Panc1 (cell line): ENCODE measurements around the gene CDK14. TPM values are rescaled to one million over a fixed set of nuclear protein-coding genes. Genes with fewer than 3 reads are reported as not detected.

Experiments
- ATAC-seq: fragments of 200-7000 bp; cut with Tn5 transposase; 2 replicates; pipeline ENCODE4 v1.9.1; 2020; ENCODE audit warnings: mild to moderate bottlenecking, moderate library complexity
- BruUV-seq: library from RNA; stranded (reverse); fragments of 400-500 nt; replicated peaks from 2 replicates; lab custom pipeline; 2021; lab: Mats Ljungman, UMichigan
- CTCF ChIA-PET: fragments of 300-600 bp; sonication (Branson Sonifier 250); formaldehyde crosslinking; loops from one replicate; lab custom pipeline; 2022; ENCODE audit warnings: antibody characterized with exemption; lab: Charles Lee
- POLR2A ChIA-PET: fragments of 300-600 bp; sonication (Branson Sonifier 250); formaldehyde crosslinking; loops from one replicate; lab custom pipeline; 2022; ENCODE audit warnings: antibody characterized with exemption; lab: Charles Lee
- DNase-seq: peaks from one replicate; pipeline ENCODE4 v3.0.0-alpha.2; 2010; ENCODE audit warnings: low read depth, low spot score
- H3K27ac ChIP-seq: 2 replicates; pipeline ENCODE4 v1.5.1; 2011; ENCODE audit warnings: mild to moderate bottlenecking, low read length, inconsistent platforms
- H3K27me3 ChIP-seq: fragments of 200-500 bp; sonication (Bioruptor generic); 2 replicates; pipeline ENCODE4 v1.6.0; 2014; ENCODE audit warnings: low read length, inconsistent platforms; ENCODE audit not compliant: control insufficient read depth, insufficient read depth
- H3K36me3 ChIP-seq: fragments of 200-500 bp; sonication (Bioruptor generic); 2 replicates; pipeline ENCODE4 v1.5.1; 2014; ENCODE audit warnings: inconsistent platforms, mild to moderate bottlenecking, low read length, moderate library complexity; ENCODE audit not compliant: control insufficient read depth, insufficient read depth
- H3K4me1 ChIP-seq: 2 replicates; pipeline ENCODE4 v1.5.1; 2011; ENCODE audit warnings: inconsistent platforms, mild to moderate bottlenecking, low read length, moderate library complexity; ENCODE audit not compliant: control insufficient read depth, insufficient read depth
- H3K4me3 ChIP-seq, 2 experiments: 2 replicates each; pipeline ENCODE4 v1.5.1; 2011 to 2012; ENCODE audit warnings: low read depth in 2 of 2, low read length in 2 of 2, mild to moderate bottlenecking in 2 of 2, inconsistent platforms in 1 of 2, moderate library complexity in 1 of 2
- H3K9me3 ChIP-seq: fragments of 200-500 bp; sonication (Bioruptor generic); 2 replicates; pipeline ENCODE4 v1.5.1; 2014; ENCODE audit warnings: low read depth, mild to moderate bottlenecking, inconsistent platforms, low read length, moderate library complexity; ENCODE audit not compliant: control insufficient read depth, insufficient read depth
- CTCF ChIP-seq: fragments of 450-650 bp; IDR thresholded peaks from 2 replicates; pipeline ENCODE4 v1.5.1; 2017; ENCODE audit warnings: mild to moderate bottlenecking
- POLR2AphosphoS5 ChIP-seq: IDR thresholded peaks from 2 replicates; pipeline ENCODE4 v1.6.1; 2012; ENCODE audit warnings: mild to moderate bottlenecking, low read depth, low read length, moderate library complexity
- REST ChIP-seq, 2 experiments: IDR thresholded peaks; 2 replicates each; pipeline ENCODE4 v1.6.1; 2011 to 2012; ENCODE audit warnings: low read depth in 2 of 2, control low read depth in 1 of 2, low read length in 1 of 2, mild to moderate bottlenecking in 1 of 2, moderate library complexity in 1 of 2; ENCODE audit not compliant: insufficient read depth in 1 of 2
- SIN3A ChIP-seq: IDR thresholded peaks from 2 replicates; pipeline ENCODE4 v1.6.1; 2012; ENCODE audit warnings: low read depth, mild to moderate bottlenecking, low read length, moderate library complexity, borderline replicate concordance; ENCODE audit not compliant: insufficient read depth
- TCF7L2 ChIP-seq: IDR thresholded peaks from 2 replicates; pipeline ENCODE4 v1.6.1; 2011; ENCODE audit warnings: mild to moderate bottlenecking, low read depth, low read length, inconsistent platforms
- in situ Hi-C: cut with HindIII; loops from 2 replicates; pipeline ENCODE4 v1.10.0; 2016; ENCODE audit warnings: low sequenced_read_pairs, low pct_unique_long_range_greater_than_20kb
- intact Hi-C: fragments of 100-400 bp; cut with micrococcal nuclease; formaldehyde crosslinking; loops from one replicate; pipeline ENCODE4 v1.10.0; 2022; ENCODE audit not compliant: unreplicated experiment
- total RNA-seq: library from RNA; stranded (reverse); gene quantifications from one replicate; pipeline ENCODE4 v1.2.1, GENCODE V29; 2021; ENCODE audit not compliant: unreplicated experiment

Gene CDK14
- total RNA-seq, 1 experiment from 2014 or later: 3.0 TPM

GRCh38 chr7:90574820-90575187 lies 21.3 kb upstream of the CDK14 start:
- Histone ChIP-seq H3K4me3 (no peak overlapping the region), H3K27me3 (no peaks in the 10 kb centered on the region), H3K27ac (no peak overlapping the region), H3K4me1 (no peaks in the 10 kb centered on the region), H3K36me3 (no peaks in the 10 kb centered on the region), H3K9me3 (no peaks in the 10 kb centered on the region)
- BruUV-seq: no TSS peak
- CTCF ChIA-PET: no interaction called here
- TF ChIP-seq REST (IDR thresholded peaks at IDR 0.05; ENCODE audit: insufficient read depth in 1 of 2, low read depth in 2 of 2, low read length in 1 of 2): no peak
- TF ChIP-seq CTCF: no peak
- no peak for TF ChIP-seq POLR2AphosphoS5
- TF ChIP-seq TCF7L2: no peak
- TF ChIP-seq SIN3A: no peak
- ATAC-seq (no peak), DNase-seq (no peak)
- POLR2A ChIA-PET: no interaction called here
- in situ Hi-C loops (no loop called here), intact Hi-C loops (no loop called here)

DNA sequence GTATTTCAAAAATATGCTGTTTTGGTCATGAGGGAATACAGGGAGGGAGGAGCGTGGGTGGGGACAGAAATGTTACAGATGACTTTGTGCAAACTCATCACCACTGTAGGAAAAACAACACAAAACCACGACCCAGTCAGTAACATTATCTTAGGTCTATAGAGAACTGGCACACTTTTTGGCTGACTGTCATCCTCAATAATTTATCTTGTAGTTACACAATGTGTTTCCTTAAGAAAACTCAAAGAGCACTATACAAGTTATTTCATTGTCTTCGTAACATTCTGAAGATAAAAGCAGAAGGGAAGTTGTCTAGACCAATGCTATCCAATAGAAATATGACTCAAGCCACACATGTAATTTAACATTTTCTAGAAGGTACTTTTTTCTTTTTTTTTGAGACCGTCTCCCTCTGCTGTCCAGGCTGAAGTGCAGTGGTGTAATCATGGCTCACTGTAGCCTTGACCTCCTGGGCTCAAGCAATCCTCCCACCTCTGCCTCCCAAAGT lies 16.9 kb upstream of the CDK14 start:
- no peak for ATAC-seq

More for the DNA sequence above, 16.9 kb upstream of the CDK14 start:
- no peaks in the 10 kb centered on the region for H3K4me1 ChIP-seq
- H3K27me3 ChIP-seq: no peaks in the 10 kb centered on the region
- intact Hi-C loops: no loop called here
- BruUV-seq: no TSS peak
- no peaks in the 10 kb centered on the region for H3K36me3 ChIP-seq
- CTCF ChIA-PET: no interaction called here
- no peak for DNase-seq
- H3K27ac ChIP-seq: no peak overlapping the region
- no peaks in the 10 kb centered on the region for H3K9me3 ChIP-seq
- POLR2A ChIA-PET: interaction anchor here (0.7 kb wide), 1 partner anchor 421 kb away, joined by 4 read pairs; no protein-coding TSS in a partner anchor
- H3K4me3 ChIP-seq: no peak overlapping the region
- TF ChIP-seq SIN3A: no peak
- no peak for TF ChIP-seq CTCF
- no peak for TF ChIP-seq POLR2AphosphoS5
- no peak for TF ChIP-seq TCF7L2
- no peak for TF ChIP-seq REST (IDR thresholded peaks at IDR 0.05; ENCODE audit: insufficient read depth in 1 of 2, low read depth in 2 of 2, low read length in 1 of 2)
- in situ Hi-C loops: no loop called here
